Measurements from ENCODE around the gene IKZF3. TPM values are rescaled to one million over a fixed set of nuclear protein-coding genes. Genes with fewer than 3 reads are reported as not detected.

The IKZF3 gene
- total and polyA plus RNA-seq, 7 donors, result 0.01 to 0.82 (median 0.14) TPM

- no peak for TF ChIP-seq CTCF (IDR thresholded peaks at IDR 0.05)
- no peak for ATAC-seq
- Histone ChIP-seq H3K27me3 (ENCODE audit: insufficient read depth in 3 of 3, low read length in 2 of 3) (peaks cover 4 to 46% (median 20%) of the 10 kb centered on the region in 3 donors), H3K4me1 (peaks cover 12% of the 10 kb centered on the region), H3K36me3 (ENCODE audit: insufficient read depth in 1 of 2, low read depth in 1 of 2) (no peaks in the 10 kb centered on the region), H3K9me3 (no peaks in the 10 kb centered on the region), H3K4me3 (no peak overlapping the region), H3K27ac (no peak overlapping the region)
- 59 to 66% (median 64%) methylated on average over 2 of the region's 2 CpGs for WGBS, 3 donors
- intact Hi-C loops (cut with DNase I), result no loop called here
- no peak for DNase-seq
Measured at GRCh38 chr17:39735882-39736281, 128.2 kb downstream of the IKZF3 start.

DNA sequence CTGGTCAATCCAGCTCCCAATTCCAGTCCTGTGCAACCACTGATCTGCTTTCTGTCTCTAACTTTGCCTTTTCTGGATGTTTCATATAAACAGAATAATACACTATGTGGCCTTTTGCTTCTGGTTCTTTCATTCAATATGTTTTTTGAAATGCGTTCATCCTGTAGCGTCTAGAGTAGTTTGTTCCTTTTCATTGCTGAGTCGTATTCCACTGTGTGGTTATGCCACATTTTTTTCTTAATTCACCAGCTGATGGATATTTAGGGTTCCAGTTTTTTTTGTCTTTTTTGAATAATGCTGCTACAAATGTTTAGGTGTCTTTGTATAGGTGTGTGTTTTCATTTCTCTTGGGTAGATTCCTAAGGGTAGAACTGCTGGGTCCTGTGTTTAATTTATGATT is 131.5 kb downstream of the IKZF3 start:
- intact Hi-C loops (cut with DNase I), result loop anchor here (5.0 kb wide), 3 partner anchors 55 to 110 kb away; no protein-coding TSS in a partner anchor
- Histone ChIP-seq H3K27me3 (ENCODE audit: insufficient read depth in 3 of 3, low read length in 2 of 3) (peaks cover 2 to 13% (median 4%) of the 10 kb centered on the region in 3 donors), H3K4me1 (peaks cover 8% of the 10 kb centered on the region), H3K4me3 (no peak overlapping the region), H3K36me3 (ENCODE audit: insufficient read depth in 1 of 2, low read depth in 1 of 2) (peaks cover 0 to 19% of the 10 kb centered on the region in 2 donors), H3K27ac (no peak overlapping the region), H3K9me3 (no peaks in the 10 kb centered on the region)
- TF ChIP-seq CTCF (IDR thresholded peaks at IDR 0.05), result no peak
- 93 to 95% (median 94%) methylated on average over 3 of the region's 3 CpGs for WGBS, 3 donors
- ATAC-seq (no peak), DNase-seq (no peak)

- ATAC-seq (peak; percentile 97 to 99 (median 98)), DNase-seq (peak; percentile 92 to 96)
- H3K27me3 ChIP-seq (ENCODE audit: insufficient read depth in 3 of 3, low read length in 2 of 3), result no peaks in the 10 kb centered on the region
- intact Hi-C loops (cut with DNase I), result loop anchor here (2.0 to 5.0 kb wide), 4 partner anchors 20 to 108 kb away; no protein-coding TSS in a partner anchor
- 1 to 2% (median 1%) methylated on average over 42 to 65 of the region's 65 CpGs for WGBS, 3 donors
- H3K4me1 ChIP-seq, result peaks cover 8% of the 10 kb centered on the region
- peak within 1 kb of the TSS; percentile 85 for H3K4me3 ChIP-seq
- H3K36me3 ChIP-seq (ENCODE audit: insufficient read depth in 1 of 2, low read depth in 1 of 2), result peaks cover 2 to 41% of the 10 kb centered on the region in 2 donors
- no peaks in the 10 kb centered on the region for H3K9me3 ChIP-seq
- peak within 1 kb of the TSS; percentile 89 for H3K27ac ChIP-seq
- peak; percentile 92 for TF ChIP-seq CTCF (IDR thresholded peaks at IDR 0.05)
Measured at GRCh38 chr17:39730095-39730921, 133.8 kb downstream of the IKZF3 start, which contains the start of gene MIEN1. Gene MIEN1 (minus strand): TSS chr17:39730532. CDS start chr17:39730495, 37 bp downstream.

GRCh38 chr17:39729280-39729851 is 134.7 kb downstream of the IKZF3 start:
- intact Hi-C loops (cut with DNase I), result loop anchor here in 1 of 2 donors (5.0 kb wide), 1 partner anchor 42 kb away; the partner anchor contains the start of gene PGAP3
- WGBS, 3 donors, result 64 to 73% (median 72%) methylated on average over 6 of the region's 6 CpGs

More at GRCh38 chr17:39729280-39729851, 134.7 kb downstream of the IKZF3 start:
- peaks cover 8% of the 10 kb centered on the region for H3K4me1 ChIP-seq
- TF ChIP-seq CTCF (IDR thresholded peaks at IDR 0.05), result no peak
- peak overlapping the region; percentile 89 for H3K27ac ChIP-seq
- H3K36me3 ChIP-seq (ENCODE audit: insufficient read depth in 1 of 2, low read depth in 1 of 2), result peaks cover 2 to 51% of the 10 kb centered on the region in 2 donors
- H3K27me3 ChIP-seq (ENCODE audit: insufficient read depth in 3 of 3, low read length in 2 of 3), result no peaks in the 10 kb centered on the region
- ATAC-seq (no peak), DNase-seq (no peak)
- no peaks in the 10 kb centered on the region for H3K9me3 ChIP-seq
- H3K4me3 ChIP-seq, result peak overlapping the region; percentile 85

All from psoas muscle (tissue), 8 donors.